ENCODE results near the gene MRPL58.

Gene MRPL58

DNA sequence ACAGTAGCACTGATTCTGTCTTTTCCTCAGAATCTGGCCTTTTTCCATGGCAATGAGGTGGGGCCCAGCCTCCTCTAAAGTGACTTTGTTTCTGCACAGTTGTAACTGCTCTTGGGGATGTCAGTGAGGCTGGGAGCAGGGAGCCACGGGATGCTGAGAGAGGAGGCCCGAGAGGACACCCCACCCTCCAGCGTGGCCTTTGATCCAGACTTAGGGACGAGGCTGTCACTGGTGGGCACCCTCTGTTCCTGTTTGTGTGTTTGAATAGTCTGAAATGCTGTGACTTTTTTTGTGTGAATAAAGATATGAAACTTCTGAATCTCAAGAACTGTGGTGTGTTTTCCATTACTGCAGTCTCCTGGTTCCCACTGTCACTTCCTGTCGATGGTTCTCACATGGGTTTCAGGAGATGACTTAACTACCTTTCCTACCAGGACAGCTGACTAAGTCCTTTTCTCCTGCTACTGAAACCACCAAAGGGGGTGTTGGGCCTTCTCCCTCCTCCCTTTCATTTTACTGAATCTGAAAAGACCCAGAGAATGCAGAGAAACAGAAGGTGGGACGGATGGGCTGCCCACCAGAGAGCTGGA, 53.2 kb downstream of the MRPL58 start:
- Mint-ChIP-seq H3K4me1 (peaks cover 10% of the 10 kb centered on the region), H3K27me3 (ENCODE audit: low read depth, poor library complexity) (no peaks in the 10 kb centered on the region), H3K9me3 (no peaks in the 10 kb centered on the region), H3K27ac (peak overlapping the region; percentile 94), H3K4me3 (no peak overlapping the region), H3K36me3 (ENCODE audit: low read depth) (peaks cover 39% of the 10 kb centered on the region)
- DNase-seq, result no peak
- TF ChIP-seq, protein P1, sequence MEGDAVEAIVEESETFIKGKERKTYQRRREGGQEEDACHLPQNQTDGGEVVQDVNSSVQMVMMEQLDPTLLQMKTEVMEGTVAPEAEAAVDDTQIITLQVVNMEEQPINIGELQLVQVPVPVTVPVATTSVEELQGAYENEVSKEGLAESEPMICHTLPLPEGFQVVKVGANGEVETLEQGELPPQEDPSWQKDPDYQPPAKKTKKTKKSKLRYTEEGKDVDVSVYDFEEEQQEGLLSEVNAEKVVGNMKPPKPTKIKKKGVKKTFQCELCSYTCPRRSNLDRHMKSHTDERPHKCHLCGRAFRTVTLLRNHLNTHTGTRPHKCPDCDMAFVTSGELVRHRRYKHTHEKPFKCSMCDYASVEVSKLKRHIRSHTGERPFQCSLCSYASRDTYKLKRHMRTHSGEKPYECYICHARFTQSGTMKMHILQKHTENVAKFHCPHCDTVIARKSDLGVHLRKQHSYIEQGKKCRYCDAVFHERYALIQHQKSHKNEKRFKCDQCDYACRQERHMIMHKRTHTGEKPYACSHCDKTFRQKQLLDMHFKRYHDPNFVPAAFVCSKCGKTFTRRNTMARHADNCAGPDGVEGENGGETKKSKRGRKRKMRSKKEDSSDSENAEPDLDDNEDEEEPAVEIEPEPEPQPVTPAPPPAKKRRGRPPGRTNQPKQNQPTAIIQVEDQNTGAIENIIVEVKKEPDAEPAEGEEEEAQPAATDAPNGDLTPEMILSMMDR (IDR thresholded peaks at IDR 0.05), result no peak

DNA sequence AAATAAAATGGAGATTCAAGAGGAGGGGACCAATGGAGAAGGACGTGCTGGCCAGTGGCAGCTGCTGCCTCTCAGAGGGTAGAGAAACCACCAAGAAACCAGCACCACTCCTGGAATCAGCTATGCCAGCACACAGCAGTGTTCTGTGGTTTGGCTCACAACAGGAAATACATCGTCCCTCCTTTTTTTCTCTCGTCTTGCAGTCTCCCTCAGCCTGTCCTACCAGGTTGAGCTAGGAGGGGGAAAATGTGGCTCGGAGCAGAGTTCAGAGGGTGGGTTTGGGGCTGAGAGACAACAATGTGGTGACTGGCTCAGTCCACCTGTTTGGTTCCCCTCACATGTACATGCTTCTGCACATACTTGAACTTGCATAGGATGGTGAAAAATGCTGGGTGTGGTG, 55.4 kb downstream of the MRPL58 start:
- Mint-ChIP-seq H3K36me3 (ENCODE audit: low read depth) (peaks cover 20% of the 10 kb centered on the region), H3K27me3 (ENCODE audit: low read depth, poor library complexity) (no peaks in the 10 kb centered on the region), H3K27ac (no peak overlapping the region), H3K4me1 (peaks cover 10% of the 10 kb centered on the region), H3K4me3 (no peak overlapping the region), H3K9me3 (no peaks in the 10 kb centered on the region)
- no peak for DNase-seq
- TF ChIP-seq, protein P1 (IDR thresholded peaks at IDR 0.05), result no peak

DNA sequence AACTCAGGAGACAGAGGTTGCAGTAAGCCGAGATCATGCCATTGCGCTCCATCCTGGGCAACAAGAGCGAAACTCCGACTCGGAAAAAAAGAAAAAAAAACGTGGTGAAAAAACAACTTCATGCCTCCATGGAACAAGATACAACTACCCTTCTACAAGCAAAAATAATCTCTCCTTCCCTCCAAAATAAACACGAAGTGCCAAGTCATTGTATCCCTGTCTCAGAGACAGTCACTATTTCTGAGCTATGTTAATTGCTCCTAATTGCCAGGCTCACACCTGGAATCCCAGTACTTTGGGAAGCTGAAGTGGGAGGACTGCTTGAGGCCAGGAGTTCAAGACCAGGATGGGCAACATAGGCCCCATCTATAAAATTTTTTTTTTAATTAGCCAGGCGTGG, 56.3 kb downstream of the MRPL58 start:
- Mint-ChIP-seq H3K4me1 (peaks cover 15% of the 10 kb centered on the region), H3K36me3 (ENCODE audit: low read depth) (peaks cover 14% of the 10 kb centered on the region), H3K27ac (peak overlapping the region; percentile 50), H3K9me3 (no peaks in the 10 kb centered on the region), H3K4me3 (no peak overlapping the region), H3K27me3 (ENCODE audit: low read depth, poor library complexity) (no peaks in the 10 kb centered on the region)
- TF ChIP-seq, protein P1 (IDR thresholded peaks at IDR 0.05), result no peak
- DNase-seq, result no peak

DNA sequence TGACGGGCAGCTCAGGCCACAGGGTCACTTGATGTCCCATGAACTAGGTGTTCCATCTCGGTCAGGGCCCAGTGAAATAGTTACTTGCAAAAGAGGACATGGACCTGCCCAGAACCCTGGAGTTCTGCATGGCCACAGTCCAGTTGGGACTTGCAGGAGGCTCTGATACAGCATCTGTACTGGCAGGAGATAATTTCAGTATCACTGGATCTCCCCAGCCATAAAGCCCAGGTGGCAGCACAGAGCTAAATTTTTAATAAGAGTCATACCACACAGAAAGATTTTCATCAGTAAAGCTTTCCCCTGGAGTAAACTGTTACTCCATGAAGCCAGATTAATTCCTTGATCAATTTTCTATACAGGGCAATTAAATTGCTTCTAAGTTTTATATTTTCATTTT, 57.3 kb downstream of the MRPL58 start:
- Mint-ChIP-seq H3K36me3 (ENCODE audit: low read depth) (peaks cover 5% of the 10 kb centered on the region), H3K27ac (no peak overlapping the region), H3K9me3 (no peaks in the 10 kb centered on the region), H3K4me1 (peaks cover 17% of the 10 kb centered on the region), H3K27me3 (ENCODE audit: low read depth, poor library complexity) (no peaks in the 10 kb centered on the region), H3K4me3 (no peak overlapping the region)
- DNase-seq, result no peak
- TF ChIP-seq, protein P1 (IDR thresholded peaks at IDR 0.05), result no peak

All from nephron progenitor cell (in vitro differentiated cells).